Hindlimb muscle (tissue), 1 donor: ENCODE measurements around the gene THAP3. TPM values are rescaled to one million over a fixed set of nuclear protein-coding genes. Genes with fewer than 3 reads are reported as not detected.
"Not testable (repeated sequence)": the region's sequence is repeated elsewhere in the genome, so short reads cannot be mapped to it uniquely, and the experiment has no call there.

Experiments used
- DNase-seq: peaks from one replicate; pipeline ENCODE4 v3.0.0-alpha.2; 2013
- polyA plus RNA-seq: library from polyadenylated mRNA; unstranded; fragments of 120-200 nt; gene quantifications from one replicate; pipeline ENCODE4 v1.2.1, GENCODE V29; 2013; ENCODE audit not compliant: insufficient read length

The THAP3 gene
- polyA plus RNA-seq, 1 donor, result 21.3 TPM

DNA sequence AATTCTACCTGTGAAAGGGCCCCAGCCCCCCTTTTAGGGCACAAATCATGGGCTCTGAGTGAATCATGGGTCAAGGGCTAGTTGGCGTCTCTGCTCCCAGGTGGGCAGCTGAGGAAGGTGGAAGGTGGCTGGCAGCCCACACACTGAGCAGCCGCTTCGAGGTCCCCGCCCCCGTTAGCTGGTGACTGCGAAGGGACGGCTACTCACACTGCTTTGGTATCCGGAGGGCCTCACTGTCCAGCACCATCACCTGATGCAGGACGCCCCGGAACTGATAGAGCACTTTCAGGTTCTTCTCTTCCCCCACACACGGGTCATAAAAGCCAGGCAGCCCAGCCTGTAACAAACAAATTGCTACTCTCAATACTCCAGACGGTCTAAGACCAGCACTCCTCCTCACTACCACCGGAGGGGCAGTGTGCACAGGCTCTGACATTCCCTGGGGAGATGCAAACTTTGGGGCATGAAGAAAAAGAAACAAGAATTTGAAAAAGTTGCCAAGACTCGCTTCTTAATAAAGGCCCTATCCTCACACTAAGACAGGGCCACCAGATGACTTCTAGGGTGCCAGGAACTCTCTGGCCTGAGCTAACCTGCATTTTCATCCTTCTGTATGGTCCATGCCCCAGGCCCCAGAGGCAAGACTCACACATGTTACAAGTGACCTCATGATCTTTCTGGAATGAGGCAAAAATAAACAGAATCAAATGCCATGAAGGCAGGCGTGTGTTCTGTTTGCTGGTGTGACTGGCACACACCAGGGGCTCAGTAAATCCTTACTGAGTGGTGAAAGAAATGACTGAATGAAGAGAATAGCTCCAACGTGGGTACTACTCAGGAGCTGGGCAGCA is 11.5 kb downstream of the THAP3 start:
- no peak for DNase-seq

GRCh38 chr1:6636778-6637177 is 12.1 kb downstream of the THAP3 start:
- DNase-seq, result not testable (repeated sequence)

DNA sequence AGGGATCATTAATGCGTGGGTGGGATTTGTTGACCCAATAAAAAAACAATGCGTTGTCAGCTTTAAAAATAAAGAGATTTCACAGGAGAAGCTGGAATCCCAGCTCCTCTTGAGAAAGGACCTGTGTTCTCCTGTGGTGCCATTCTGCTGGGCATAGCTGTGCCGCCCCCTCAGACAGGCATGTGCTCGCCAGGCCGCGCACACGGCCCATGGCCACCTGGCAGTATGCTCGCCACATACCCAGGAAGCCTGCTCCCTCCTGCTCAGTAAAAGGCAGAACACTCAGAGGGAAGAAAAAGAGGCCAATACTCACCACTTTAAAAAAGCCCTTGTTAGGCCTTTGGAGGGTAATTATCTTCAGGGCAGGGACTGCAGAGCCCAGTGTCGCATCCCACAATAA is 13.1 kb downstream of the THAP3 start:
- no peak for DNase-seq

DNA sequence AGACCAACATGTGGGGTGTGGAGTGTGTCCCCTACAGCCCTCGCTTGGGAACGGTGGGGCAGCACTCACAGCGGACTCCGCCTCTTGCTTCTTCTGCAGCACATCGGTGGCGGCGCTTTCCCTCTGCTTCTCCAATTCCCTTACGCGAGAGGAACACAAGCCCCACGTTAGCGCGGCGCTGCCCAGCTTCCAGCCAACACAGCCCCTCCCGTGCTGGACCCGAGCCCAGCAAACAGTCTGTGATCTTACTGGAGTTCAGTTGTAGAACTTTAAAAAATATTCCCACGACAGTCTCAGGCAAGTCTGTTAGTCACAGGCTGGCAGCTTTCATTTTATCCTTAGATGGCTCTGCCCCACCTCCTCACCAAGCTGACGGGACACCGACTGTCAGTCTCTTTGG is 13.6 kb downstream of the THAP3 start:
- peak; percentile 82 for DNase-seq

- DNase-seq, result not testable (repeated sequence)
Measured at GRCh38 chr1:6640867-6641266, 16.2 kb downstream of the THAP3 start.

DNA sequence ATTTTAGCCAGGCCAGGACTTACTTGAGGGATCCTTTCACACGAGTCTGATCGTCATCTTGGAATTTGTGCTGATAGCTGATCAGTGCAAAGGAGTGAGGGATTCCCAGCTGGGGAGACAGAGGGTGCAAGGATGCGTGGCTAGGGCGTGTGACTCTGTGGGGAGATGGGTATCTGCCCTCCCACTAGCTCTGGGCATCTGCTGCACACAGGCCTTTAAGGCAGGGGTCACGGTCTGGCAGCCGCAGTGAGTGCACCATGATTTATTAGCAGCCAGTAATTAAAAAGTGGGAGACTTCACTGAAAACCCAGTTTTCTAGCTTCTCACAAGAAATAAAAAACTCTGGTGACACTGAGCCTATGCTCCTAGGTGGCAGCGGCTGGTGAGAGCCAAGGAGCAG is 20.4 kb downstream of the THAP3 start:
- DNase-seq, result no peak

GRCh38 chr1:6646499-6647148 is 22.0 kb downstream of the THAP3 start:
- peak; percentile 34 for DNase-seq

GRCh38 chr1:6648556-6648955 is 23.9 kb downstream of the THAP3 start:
- DNase-seq, result no peak

DNA sequence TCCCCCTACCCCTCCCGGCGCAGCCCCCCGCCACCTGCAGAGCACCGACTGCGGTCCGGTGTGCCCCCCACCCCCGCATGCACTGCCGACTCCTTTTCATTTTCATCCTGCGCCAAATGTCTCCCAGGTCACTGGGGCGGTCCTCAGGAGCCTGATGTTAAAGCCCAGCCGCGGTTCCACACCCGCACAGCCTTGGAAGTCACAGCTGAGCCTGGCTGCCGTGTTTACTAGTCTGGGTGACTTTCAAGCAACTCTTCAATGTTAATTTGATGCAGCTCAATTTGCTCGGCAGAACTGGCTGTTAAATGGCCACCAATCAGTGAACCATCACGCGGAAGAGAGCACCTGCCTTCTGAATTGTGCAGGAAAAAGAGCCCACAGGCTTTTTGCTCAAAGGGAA is 27.2 kb downstream of the THAP3 start:
- DNase-seq, result no peak

- no peak for DNase-seq
Measured at GRCh38 chr1:6652986-6653385, 28.3 kb downstream of the THAP3 start.

GRCh38 chr1:6653436-6654290 is 29.0 kb downstream of the THAP3 start:
- no peak for DNase-seq

DNA sequence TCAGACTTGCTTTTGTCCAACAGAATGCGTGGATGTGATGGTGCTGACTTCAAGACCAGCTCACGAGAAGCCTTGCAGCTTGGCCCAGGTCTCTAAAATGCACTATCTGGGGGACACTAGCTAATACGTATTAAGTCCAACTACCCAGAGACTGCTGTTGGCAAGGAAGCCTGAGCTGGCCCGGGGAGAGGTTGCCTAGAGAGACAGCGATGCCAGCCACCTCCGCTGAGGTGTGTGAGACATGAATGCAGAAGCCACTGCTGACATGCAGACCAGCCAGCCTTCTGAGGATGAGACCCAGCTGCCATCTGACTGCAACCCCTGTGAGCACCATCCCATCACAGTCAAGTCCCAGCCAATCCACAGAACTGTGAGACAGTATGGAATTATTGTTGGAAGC is 32.5 kb downstream of the THAP3 start:
- DNase-seq, result no peak

DNA sequence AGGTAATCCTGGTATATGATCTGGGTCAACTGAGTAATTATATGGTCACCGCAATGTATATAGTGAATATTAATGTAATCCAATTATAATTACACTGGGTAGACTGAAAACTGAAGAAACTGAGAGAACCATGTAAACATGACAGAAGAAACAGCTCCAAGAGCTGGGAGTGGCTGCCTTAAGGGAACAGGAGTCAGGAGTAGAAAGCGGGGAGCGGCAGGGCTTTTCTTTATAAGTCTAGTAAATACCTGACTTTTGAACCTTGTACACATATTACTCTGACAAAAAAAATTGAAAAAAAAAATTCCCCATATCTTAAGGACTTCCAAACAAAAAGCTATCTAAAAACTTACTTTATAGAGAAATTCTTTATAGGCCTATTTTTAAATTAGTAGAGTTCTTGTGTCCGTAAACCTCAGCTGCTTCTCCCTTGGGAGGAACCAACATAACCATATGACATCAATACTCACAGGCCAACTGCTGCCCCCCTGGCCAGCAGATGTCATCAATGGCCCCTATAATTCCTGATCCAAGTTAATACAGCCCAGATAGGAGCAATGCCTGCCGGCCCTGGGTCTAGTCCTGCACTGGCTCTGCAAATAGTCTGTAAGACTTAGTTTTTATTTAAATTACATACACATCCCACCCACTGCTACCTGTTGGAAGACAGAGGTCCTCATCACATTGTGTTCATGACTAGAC is 33.8 kb downstream of the THAP3 start:
- no peak for DNase-seq

GRCh38 chr1:6660415-6661049 is 35.9 kb downstream of the THAP3 start:
- no peak for DNase-seq

- not testable (repeated sequence) for DNase-seq
Measured at GRCh38 chr1:6662468-6662867, 37.8 kb downstream of the THAP3 start.

- no peak for DNase-seq
Measured at GRCh38 chr1:6666696-6667095, 42.0 kb downstream of the THAP3 start.

DNA sequence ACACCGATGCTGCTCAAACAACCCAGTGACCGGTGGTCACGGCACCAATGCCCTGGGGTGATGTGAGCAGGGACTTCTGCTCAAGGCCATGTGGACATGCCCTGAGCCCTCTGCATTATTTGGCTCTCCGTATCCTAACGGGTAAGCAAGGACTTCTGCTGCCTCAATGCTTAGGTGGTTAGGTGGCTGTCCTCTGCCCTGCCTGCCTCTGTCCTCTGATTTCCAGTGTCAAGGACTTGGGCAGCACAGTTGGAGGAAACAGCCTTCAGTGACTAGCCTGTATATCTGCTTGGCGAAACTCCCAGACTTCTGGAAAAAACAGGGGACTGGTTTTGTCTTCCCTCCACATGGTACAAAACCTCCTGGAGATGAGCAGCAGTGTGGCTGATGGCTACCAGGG is 42.5 kb downstream of the THAP3 start:
- no peak for DNase-seq

GRCh38 chr1:6668503-6668902 is 43.8 kb downstream of the THAP3 start:
- no peak for DNase-seq

DNA sequence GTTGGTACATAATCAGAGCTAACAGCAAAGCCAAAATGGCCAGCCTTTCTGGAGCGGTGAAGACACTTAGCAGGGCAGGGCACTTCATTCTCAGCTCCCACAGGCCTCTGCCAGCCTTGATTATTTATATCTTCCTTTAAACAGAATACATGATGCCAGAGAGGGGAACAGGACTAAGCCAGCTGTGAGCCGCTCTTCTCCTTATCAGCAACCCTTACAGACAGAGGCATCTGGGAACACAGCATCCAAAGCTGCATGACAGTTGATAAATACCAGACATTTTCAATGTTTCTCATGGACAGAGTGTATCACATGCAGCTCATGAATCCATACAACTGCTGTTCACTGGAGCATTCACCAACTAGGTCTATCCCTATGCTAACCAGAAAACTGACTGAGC is 47.9 kb downstream of the THAP3 start:
- DNase-seq, result no peak

GRCh38 chr1:6673816-6674398 is 49.2 kb downstream of the THAP3 start:
- DNase-seq, result no peak

- no peak for DNase-seq
Measured at GRCh38 chr1:6674771-6675170, 50.1 kb downstream of the THAP3 start.

- peak; percentile 18 for DNase-seq
Measured at GRCh38 chr1:6675941-6676340, 51.3 kb downstream of the THAP3 start.
